ENCODE data around the gene PRDX1.
"Not testable (repeated sequence)": the region's sequence is repeated elsewhere in the genome, so short reads cannot be mapped to it uniquely, and the experiment has no call there.

The PRDX1 gene

DNA sequence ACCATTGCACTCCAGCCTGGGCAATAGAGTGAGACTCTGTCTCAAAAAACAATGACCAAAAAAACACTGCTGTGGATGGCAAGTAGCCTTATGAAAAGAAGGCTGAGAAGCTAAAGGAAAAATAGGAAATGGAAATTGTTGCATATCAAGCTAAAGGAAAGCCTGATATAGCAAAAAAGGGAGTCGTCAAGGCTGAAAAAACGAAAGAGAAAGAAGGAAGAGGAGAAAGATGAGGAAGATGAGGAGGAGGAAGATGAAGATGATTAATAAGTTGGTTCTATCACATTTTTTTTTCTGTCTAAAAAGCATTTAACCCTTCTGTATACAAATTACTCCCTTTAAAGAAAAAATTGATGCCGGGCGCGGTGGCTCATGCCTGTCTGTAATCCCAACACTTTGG lies 10.2 kb upstream of the PRDX1 start:
- H3K4me3 ChIP-seq (ENCODE audit: low read depth in 1 of 2, low read length in 2 of 2), result no peak overlapping the region
- H3K4me1 ChIP-seq (ENCODE audit: insufficient read depth, low read length), result no peaks in the 10 kb centered on the region

DNA sequence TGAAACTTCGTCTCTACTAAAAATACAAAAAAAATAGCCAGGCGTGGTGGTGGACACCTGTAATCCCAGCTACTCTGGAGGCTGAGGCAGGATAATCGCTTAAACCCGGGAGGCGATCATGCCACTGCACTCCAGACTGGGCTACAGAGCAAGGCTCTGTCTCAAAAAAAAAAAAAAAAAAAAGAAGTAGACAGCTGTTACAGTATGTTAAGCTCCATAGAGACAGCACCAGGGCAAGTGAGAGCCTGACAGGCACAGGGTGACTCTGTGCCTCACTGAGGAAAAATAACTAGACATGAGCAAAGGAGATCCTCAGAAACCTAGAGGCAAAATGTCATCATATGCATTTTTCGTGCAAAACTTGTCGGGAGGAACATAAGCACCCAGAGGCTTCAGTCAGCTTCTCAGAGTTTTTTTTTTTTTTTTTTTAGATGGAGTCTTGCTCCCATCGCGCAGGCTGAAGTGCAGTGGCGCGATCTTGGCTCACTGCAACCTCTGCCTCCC lies 9.0 kb upstream of the PRDX1 start:
- H3K4me1 ChIP-seq (ENCODE audit: insufficient read depth, low read length), result no peaks in the 10 kb centered on the region
- H3K4me3 ChIP-seq (ENCODE audit: low read depth in 1 of 2, low read length in 2 of 2), result no peak overlapping the region
- H3K27ac ChIP-seq (ENCODE audit: low read depth, low read length), result no peak overlapping the region
- H3K36me3 ChIP-seq (ENCODE audit: insufficient read depth, low read length), result no peaks in the 10 kb centered on the region
- no peaks in the 10 kb centered on the region for H3K27me3 ChIP-seq (ENCODE audit: control insufficient read depth in 1 of 2, insufficient read depth in 2 of 2, low read length in 2 of 2)
- no peaks in the 10 kb centered on the region for H3K9me3 ChIP-seq (ENCODE audit: low read length)
- H3K9ac ChIP-seq (ENCODE audit: low read length), result no peak overlapping the region

More for the DNA sequence above, 10.2 kb upstream of the PRDX1 start:
- H3K27ac ChIP-seq (ENCODE audit: low read depth, low read length), result no peak overlapping the region
- no peaks in the 10 kb centered on the region for H3K36me3 ChIP-seq (ENCODE audit: insufficient read depth, low read length)
- H3K9me3 ChIP-seq (ENCODE audit: low read length), result no peaks in the 10 kb centered on the region
- H3K9ac ChIP-seq (ENCODE audit: low read length), result no peak overlapping the region
- no peaks in the 10 kb centered on the region for H3K27me3 ChIP-seq (ENCODE audit: control insufficient read depth in 1 of 2, insufficient read depth in 2 of 2, low read length in 2 of 2)

DNA sequence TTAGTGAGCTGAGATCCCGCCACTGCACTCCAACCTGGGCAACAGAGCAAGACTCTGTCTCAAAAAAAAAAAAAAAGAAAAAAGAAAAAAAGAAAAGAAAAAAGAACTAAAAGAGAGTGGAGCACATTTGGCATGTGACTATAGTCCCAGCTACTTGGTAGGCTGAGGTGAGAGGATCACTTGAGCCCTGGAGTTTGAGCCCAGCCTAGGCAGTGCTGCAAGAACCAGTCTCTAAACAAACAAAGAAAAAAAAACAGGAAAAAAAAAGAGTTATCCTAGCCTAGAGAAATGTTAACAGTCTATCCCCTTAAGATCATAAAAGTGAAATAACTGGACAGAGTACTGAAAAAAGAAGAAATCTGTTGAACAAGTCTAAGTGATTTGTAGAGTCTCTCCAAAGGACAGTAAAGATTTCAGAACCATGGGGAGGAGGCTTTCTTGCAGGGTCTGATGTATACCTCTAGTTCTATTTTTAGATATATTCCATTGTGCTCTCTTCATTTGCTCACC lies 4.5 kb upstream of the PRDX1 start:
- peaks cover 6% of the 10 kb centered on the region for H3K4me1 ChIP-seq (ENCODE audit: insufficient read depth, low read length)

DNA sequence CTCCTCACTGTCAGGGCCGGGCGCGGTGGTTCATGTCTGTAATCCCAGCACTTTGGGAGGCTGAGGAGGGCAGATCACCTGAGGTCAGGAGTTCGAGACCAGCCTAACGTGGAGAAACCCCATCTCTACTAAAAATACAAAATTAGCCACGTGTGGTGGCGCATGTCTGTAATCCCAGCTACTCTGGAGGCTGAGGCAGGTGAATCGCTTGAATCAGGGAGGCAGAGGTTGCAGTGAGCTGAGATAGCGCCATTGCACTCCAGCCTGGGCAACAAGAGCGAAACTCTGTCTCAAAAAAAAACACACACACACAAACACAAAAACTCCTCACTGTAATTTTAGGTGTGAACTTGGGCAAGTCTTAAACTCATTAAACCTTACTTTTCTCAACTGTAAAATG lies 2.3 kb upstream of the PRDX1 start:
- H3K27me3 ChIP-seq (ENCODE audit: control insufficient read depth in 1 of 2, insufficient read depth in 2 of 2, low read length in 2 of 2); H3K36me3 ChIP-seq (ENCODE audit: insufficient read depth, low read length); H3K9me3 ChIP-seq (ENCODE audit: low read length); H3K27ac ChIP-seq (ENCODE audit: low read depth, low read length); H3K9ac ChIP-seq (ENCODE audit: low read length); H3K4me3 ChIP-seq (ENCODE audit: low read depth in 1 of 2, low read length in 2 of 2): not testable (repeated sequence)
- H3K4me1 ChIP-seq (ENCODE audit: insufficient read depth, low read length), result peaks cover 13% of the 10 kb centered on the region

More for the DNA sequence above, 4.5 kb upstream of the PRDX1 start:
- H3K9ac ChIP-seq (ENCODE audit: low read length), result no peak overlapping the region
- no peaks in the 10 kb centered on the region for H3K27me3 ChIP-seq (ENCODE audit: control insufficient read depth in 1 of 2, insufficient read depth in 2 of 2, low read length in 2 of 2)
- no peak overlapping the region for H3K4me3 ChIP-seq (ENCODE audit: low read depth in 1 of 2, low read length in 2 of 2)
- no peaks in the 10 kb centered on the region for H3K36me3 ChIP-seq (ENCODE audit: insufficient read depth, low read length)
- H3K9me3 ChIP-seq (ENCODE audit: low read length), result no peaks in the 10 kb centered on the region
- no peak overlapping the region for H3K27ac ChIP-seq (ENCODE audit: low read depth, low read length)

DNA sequence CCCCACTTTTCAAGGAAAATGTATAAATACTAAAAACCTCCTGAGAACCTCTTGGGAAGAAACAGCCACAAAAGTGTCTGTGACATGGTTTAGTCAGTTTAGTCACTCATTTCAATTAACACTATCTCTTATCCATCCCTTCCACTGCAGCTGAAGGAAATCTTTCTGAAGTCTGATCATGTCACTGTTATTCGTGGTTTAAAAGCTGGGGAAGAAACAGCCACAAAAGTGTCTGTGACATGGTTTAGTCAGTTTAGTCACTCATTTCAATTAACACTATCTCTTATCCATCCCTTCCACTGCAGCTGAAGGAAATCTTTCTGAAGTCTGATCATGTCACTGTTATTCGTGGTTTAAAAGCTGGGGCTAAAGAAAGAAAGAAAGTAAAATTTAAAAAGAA lies 1.8 kb upstream of the PRDX1 start:
- H3K36me3 ChIP-seq (ENCODE audit: insufficient read depth, low read length); H3K9me3 ChIP-seq (ENCODE audit: low read length); H3K27me3 ChIP-seq (ENCODE audit: control insufficient read depth in 1 of 2, insufficient read depth in 2 of 2, low read length in 2 of 2); H3K27ac ChIP-seq (ENCODE audit: low read depth, low read length); H3K9ac ChIP-seq (ENCODE audit: low read length); H3K4me3 ChIP-seq (ENCODE audit: low read depth in 1 of 2, low read length in 2 of 2): not testable (repeated sequence)
- H3K4me1 ChIP-seq (ENCODE audit: insufficient read depth, low read length), result peaks cover 17% of the 10 kb centered on the region

DNA sequence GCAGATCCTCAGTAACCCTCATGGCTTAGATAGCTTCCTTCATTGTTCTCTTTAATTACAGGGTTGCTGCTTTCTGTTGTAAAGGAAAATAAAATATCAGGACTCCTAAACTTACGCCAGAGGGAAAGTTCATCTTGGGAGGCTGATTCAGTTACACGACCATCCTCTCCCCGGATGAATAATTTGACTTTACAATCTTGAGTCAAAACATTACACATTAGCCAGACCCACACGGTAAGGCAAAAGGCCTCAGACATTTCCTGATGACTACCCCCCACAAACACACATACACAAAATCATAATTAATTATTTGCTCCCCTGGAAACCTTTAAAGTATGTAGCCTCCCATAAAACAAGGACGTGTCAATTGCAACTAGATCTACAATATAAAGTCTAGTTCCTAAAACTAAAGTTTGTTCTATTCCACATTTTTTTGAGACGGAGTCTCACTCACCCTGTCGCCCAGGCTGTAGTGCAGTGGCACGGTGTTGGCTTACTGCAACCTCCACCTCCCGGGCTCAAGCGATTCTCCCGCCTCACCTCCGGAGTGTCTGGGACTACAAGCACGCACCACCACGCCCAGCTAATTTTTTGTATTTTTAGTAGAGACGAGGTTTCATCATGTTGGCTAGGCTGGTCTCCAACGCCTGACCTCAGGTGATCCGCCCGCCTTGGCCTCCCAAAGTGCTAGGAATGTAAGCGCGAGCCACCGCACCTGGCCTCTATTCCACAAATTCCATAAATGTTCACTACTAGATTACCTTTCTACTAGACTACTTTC lies 830 bp upstream of the PRDX1 start:
- H3K4me1 ChIP-seq (ENCODE audit: insufficient read depth, low read length), result peaks cover 19% of the 10 kb centered on the region
- H3K9me3 ChIP-seq (ENCODE audit: low read length), result no peaks in the 10 kb centered on the region
- peak overlapping the region; percentile 96 for H3K27ac ChIP-seq (ENCODE audit: low read depth, low read length)
- peak overlapping the region; percentile 84 for H3K4me3 ChIP-seq (ENCODE audit: low read depth in 1 of 2, low read length in 2 of 2)
- peak overlapping the region; percentile 97 for H3K9ac ChIP-seq (ENCODE audit: low read length)
- H3K36me3 ChIP-seq (ENCODE audit: insufficient read depth, low read length), result peaks cover 5% of the 10 kb centered on the region
- no peaks in the 10 kb centered on the region for H3K27me3 ChIP-seq (ENCODE audit: control insufficient read depth in 1 of 2, insufficient read depth in 2 of 2, low read length in 2 of 2)

DNA sequence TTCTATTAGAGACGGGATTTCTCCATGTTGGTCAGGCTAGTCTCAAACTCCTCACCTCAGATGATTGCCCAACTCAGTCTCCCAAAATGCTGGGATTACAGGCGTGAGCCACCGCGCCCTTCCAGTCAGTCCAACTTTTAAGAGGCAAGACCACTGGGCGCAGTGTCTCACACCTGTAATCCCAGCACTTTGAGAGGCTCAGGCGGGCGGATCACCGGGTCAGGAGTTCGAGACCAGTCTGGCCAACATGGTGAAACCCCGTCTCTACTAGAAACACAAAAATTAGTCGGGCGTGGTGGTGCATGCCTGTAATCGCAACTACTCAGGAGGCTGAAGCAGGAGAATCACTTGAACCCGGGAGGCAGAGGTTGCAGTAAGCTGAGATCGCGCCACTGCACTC lies 1.9 kb downstream of the PRDX1 start:
- not testable (repeated sequence) for H3K27me3 ChIP-seq (ENCODE audit: control insufficient read depth in 1 of 2, insufficient read depth in 2 of 2, low read length in 2 of 2); H3K27ac ChIP-seq (ENCODE audit: low read depth, low read length); H3K9ac ChIP-seq (ENCODE audit: low read length); H3K9me3 ChIP-seq (ENCODE audit: low read length)
- Histone ChIP-seq H3K4me1 (ENCODE audit: insufficient read depth, low read length) (peaks cover 31% of the 10 kb centered on the region), H3K36me3 (ENCODE audit: insufficient read depth, low read length) (peaks cover 28% of the 10 kb centered on the region), H3K4me3 (ENCODE audit: low read depth in 1 of 2, low read length in 2 of 2) (peak overlapping the region in 1 of 2 donors; percentile 28)

DNA sequence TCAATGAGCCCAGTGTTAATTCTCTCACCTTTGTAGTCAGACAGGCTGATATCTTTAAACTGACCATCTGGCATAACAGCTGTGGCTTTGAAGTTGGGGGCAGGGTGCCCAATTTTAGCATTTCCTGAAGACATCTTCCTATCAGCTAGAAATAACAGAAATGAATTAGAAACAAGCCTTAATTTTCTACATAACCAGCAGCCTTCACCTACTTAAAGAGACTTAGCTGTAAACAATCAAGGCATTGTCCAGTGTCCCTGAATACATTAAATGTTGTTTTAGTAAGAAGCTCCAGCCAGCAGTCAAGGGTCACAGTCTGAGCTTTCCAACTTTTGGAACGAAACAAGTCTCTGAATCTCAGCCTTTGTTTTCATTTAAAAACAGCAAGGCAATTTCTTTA lies 2.8 kb downstream of the PRDX1 start:
- H3K27me3 ChIP-seq (ENCODE audit: control insufficient read depth in 1 of 2, insufficient read depth in 2 of 2, low read length in 2 of 2), result no peaks in the 10 kb centered on the region
- H3K4me1 ChIP-seq (ENCODE audit: insufficient read depth, low read length), result peaks cover 31% of the 10 kb centered on the region
- no peak overlapping the region for H3K27ac ChIP-seq (ENCODE audit: low read depth, low read length)
- peak overlapping the region in 1 of 2 donors; percentile 28 for H3K4me3 ChIP-seq (ENCODE audit: low read depth in 1 of 2, low read length in 2 of 2)
- peaks cover 36% of the 10 kb centered on the region for H3K36me3 ChIP-seq (ENCODE audit: insufficient read depth, low read length)
- no peaks in the 10 kb centered on the region for H3K9me3 ChIP-seq (ENCODE audit: low read length)
- no peak overlapping the region for H3K9ac ChIP-seq (ENCODE audit: low read length)

DNA sequence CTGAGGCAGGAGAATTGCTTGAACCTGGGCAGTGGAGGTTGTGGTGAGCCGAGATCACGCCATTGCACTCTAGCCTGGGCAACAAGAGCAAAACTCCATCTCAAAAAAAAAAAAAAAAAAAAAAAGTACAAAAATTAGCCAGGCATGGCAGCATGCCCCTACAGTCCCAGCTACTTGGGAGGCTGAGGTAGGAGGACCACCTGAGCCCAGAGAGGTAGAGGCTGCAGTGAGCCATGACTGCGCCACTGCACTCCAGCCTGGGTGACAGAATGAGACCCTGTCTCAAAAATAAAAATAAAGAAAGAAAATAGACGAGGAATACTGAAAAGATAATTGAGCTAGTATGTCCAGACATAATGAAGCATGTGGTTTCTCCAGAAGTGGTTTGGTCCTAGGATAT lies 3.3 kb downstream of the PRDX1 start:
- not testable (repeated sequence) for H3K9ac ChIP-seq (ENCODE audit: low read length); H3K4me3 ChIP-seq (ENCODE audit: low read depth in 1 of 2, low read length in 2 of 2); H3K27me3 ChIP-seq (ENCODE audit: control insufficient read depth in 1 of 2, insufficient read depth in 2 of 2, low read length in 2 of 2); H3K9me3 ChIP-seq (ENCODE audit: low read length); H3K27ac ChIP-seq (ENCODE audit: low read depth, low read length)
- Histone ChIP-seq H3K4me1 (ENCODE audit: insufficient read depth, low read length) (peaks cover 31% of the 10 kb centered on the region), H3K36me3 (ENCODE audit: insufficient read depth, low read length) (peaks cover 42% of the 10 kb centered on the region)

DNA sequence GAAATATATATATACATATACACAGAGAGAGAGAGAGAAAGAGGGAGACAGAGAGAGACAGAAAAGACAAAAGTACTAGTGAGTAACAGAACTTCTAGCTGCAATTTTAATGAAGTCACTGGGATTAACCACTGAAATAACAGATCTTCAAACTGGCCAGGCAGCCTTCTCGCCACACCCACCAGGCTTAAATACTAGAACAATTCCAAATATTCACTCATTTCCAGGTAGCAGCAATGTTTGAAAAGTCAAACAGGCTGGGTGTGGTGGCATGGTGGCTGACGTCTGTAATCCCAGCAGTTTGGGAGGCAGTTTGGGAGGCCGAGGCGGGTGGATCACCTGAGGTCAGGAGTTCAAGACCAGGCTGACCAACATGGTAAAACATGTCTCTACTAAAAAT lies 5.2 kb downstream of the PRDX1 start:
- H3K4me1 ChIP-seq (ENCODE audit: insufficient read depth, low read length), result peaks cover 25% of the 10 kb centered on the region
- no peak overlapping the region for H3K27ac ChIP-seq (ENCODE audit: low read depth, low read length)
- H3K9me3 ChIP-seq (ENCODE audit: low read length), result no peaks in the 10 kb centered on the region
- no peak overlapping the region for H3K4me3 ChIP-seq (ENCODE audit: low read depth in 1 of 2, low read length in 2 of 2)
- H3K27me3 ChIP-seq (ENCODE audit: control insufficient read depth in 1 of 2, insufficient read depth in 2 of 2, low read length in 2 of 2), result no peaks in the 10 kb centered on the region
- no peak overlapping the region for H3K9ac ChIP-seq (ENCODE audit: low read length)
- peaks cover 55% of the 10 kb centered on the region for H3K36me3 ChIP-seq (ENCODE audit: insufficient read depth, low read length)

DNA sequence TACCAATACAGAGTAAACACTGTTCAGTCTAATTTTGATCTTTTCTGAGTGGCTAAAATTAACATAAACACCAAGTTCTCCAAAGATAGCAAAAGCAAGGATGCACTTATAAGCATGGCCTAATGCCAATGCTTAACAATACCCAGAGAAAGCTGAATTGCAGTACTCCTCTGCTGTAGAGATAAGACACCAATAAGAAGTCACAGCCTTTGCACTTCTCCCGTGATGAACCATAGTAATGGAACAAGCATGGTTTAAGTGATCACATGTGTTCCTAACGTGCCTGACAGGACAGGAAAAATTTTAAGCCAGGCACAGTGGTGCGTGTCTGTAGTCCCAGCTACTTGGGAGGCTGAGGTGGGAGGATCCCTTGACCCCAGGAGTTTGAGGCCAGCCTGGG lies 5.6 kb downstream of the PRDX1 start:
- Histone ChIP-seq H3K9me3 (ENCODE audit: low read length) (no peaks in the 10 kb centered on the region), H3K36me3 (ENCODE audit: insufficient read depth, low read length) (peaks cover 59% of the 10 kb centered on the region), H3K9ac (ENCODE audit: low read length) (no peak overlapping the region), H3K4me3 (ENCODE audit: low read depth in 1 of 2, low read length in 2 of 2) (no peak overlapping the region), H3K27me3 (ENCODE audit: control insufficient read depth in 1 of 2, insufficient read depth in 2 of 2, low read length in 2 of 2) (no peaks in the 10 kb centered on the region), H3K27ac (ENCODE audit: low read depth, low read length) (no peak overlapping the region), H3K4me1 (ENCODE audit: insufficient read depth, low read length) (peaks cover 25% of the 10 kb centered on the region)

All from muscle layer of colon (tissue), 2 donors.